Measurements from ENCODE around the gene FAM53A. TPM values are rescaled to one million over a fixed set of nuclear protein-coding genes. Genes with fewer than 3 reads are reported as not detected.

The FAM53A gene
- total RNA-seq, 2 donors from 2014 or later = 0.66 to 2.3 TPM

DNA sequence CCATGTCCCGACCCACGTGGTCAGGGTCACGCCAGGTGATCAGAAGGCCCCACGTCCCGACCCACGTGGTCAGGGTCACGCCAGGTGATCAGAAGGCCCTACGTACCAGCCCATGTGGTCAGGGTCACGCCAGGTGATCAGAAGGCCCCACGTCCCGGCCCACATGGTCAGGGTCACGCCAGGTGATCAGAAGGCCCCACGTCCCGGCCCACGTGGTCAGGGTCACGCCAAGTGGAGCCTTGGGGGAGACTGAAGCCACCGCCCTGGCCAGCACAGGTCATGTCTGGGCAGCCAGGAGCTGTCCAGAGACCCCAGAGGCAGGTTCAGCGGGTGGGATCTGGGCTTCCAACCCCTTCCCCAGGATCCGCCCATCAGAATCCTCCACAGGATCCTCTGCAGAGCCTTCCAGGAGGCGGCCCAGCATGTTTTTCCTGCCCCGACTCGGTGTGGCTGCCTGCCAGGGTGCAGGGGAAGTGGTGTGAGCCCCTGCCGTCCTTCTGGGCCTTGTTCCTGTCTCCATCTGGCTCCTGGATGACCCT, 58.4 kb downstream of the FAM53A start:
- DNase-seq = no peak
- WGBS, 2 donors = 83 to 94% methylated on average over 6 to 23 of the region's 23 CpGs
- TF ChIP-seq POLR2A (IDR thresholded peaks at IDR 0.05) = no peak
- TF ChIP-seq, protein P1, sequence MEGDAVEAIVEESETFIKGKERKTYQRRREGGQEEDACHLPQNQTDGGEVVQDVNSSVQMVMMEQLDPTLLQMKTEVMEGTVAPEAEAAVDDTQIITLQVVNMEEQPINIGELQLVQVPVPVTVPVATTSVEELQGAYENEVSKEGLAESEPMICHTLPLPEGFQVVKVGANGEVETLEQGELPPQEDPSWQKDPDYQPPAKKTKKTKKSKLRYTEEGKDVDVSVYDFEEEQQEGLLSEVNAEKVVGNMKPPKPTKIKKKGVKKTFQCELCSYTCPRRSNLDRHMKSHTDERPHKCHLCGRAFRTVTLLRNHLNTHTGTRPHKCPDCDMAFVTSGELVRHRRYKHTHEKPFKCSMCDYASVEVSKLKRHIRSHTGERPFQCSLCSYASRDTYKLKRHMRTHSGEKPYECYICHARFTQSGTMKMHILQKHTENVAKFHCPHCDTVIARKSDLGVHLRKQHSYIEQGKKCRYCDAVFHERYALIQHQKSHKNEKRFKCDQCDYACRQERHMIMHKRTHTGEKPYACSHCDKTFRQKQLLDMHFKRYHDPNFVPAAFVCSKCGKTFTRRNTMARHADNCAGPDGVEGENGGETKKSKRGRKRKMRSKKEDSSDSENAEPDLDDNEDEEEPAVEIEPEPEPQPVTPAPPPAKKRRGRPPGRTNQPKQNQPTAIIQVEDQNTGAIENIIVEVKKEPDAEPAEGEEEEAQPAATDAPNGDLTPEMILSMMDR (IDR thresholded peaks at IDR 0.05) = no peak
- Histone ChIP-seq H3K4me1 (no peaks in the 10 kb centered on the region), H3K4me3 (no peak overlapping the region), H3K27me3 (no peaks in the 10 kb centered on the region), H3K27ac (no peak overlapping the region), H3K9me3 (no peaks in the 10 kb centered on the region), H3K36me3 (replicated peaks in 1 of 2; ENCODE audit: insufficient read depth in 1 of 2, low read depth in 2 of 2) (no peaks in the 10 kb centered on the region)
- no peak for ATAC-seq
- intact Hi-C loops (cut with DNase I) = loop anchor here (10.0 kb wide), 1 partner anchor 271 kb away; no protein-coding TSS in a partner anchor

DNA sequence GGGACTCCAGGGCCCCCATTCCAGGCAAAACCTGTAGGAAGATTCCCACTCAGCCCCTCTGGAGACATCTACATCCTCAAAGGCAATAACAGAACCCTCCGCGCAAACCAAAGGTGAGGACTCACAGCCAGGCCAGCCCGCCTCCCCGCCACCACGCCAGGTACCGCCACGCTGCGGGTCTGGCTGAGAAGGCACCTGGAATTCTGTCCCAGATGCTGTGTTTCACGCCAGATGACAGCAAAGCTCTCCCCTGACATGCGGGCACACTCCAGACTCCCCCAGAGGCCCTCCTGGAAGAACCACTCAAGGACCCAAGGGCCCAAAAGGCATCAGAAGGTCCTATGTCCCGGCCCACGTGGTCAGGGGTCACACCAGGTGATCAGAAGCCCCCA, 59.6 kb downstream of the FAM53A start:
- intact Hi-C loops (cut with DNase I) = loop anchor here (10.0 kb wide), 1 partner anchor 270 kb away; no protein-coding TSS in a partner anchor
- TF ChIP-seq POLR2A (IDR thresholded peaks at IDR 0.05) = no peak
- TF ChIP-seq, protein P1 (IDR thresholded peaks at IDR 0.05) = no peak

GRCh38 chr4:1623821-1624518, 60.1 kb downstream of the FAM53A start:
- intact Hi-C loops (cut with DNase I) = loop anchor here (10.0 kb wide), 1 partner anchor 269 kb away; no protein-coding TSS in a partner anchor
- Histone ChIP-seq H3K4me1 (no peaks in the 10 kb centered on the region), H3K36me3 (replicated peaks in 1 of 2; ENCODE audit: insufficient read depth in 1 of 2, low read depth in 2 of 2) (no peaks in the 10 kb centered on the region), H3K27ac (no peak overlapping the region), H3K4me3 (no peak overlapping the region), H3K27me3 (no peaks in the 10 kb centered on the region), H3K9me3 (no peaks in the 10 kb centered on the region)
- DNase-seq (no peak), ATAC-seq (no peak)
- 92 to 95% methylated on average over 15 to 20 of the region's 21 CpGs for WGBS, 2 donors
- no peak for TF ChIP-seq POLR2A (IDR thresholded peaks at IDR 0.05)

More for the DNA sequence above, 59.6 kb downstream of the FAM53A start:
- Histone ChIP-seq H3K9me3 (no peaks in the 10 kb centered on the region), H3K4me3 (no peak overlapping the region), H3K27ac (no peak overlapping the region), H3K36me3 (replicated peaks in 1 of 2; ENCODE audit: insufficient read depth in 1 of 2, low read depth in 2 of 2) (no peaks in the 10 kb centered on the region), H3K4me1 (no peaks in the 10 kb centered on the region), H3K27me3 (no peaks in the 10 kb centered on the region)
- DNase-seq (no peak), ATAC-seq (no peak)
- WGBS, 2 donors = 91 to 96% methylated on average over 9 to 12 of the region's 12 CpGs

- Histone ChIP-seq H3K9me3 (no peaks in the 10 kb centered on the region), H3K36me3 (replicated peaks in 1 of 2; ENCODE audit: insufficient read depth in 1 of 2, low read depth in 2 of 2) (no peaks in the 10 kb centered on the region), H3K4me1 (no peaks in the 10 kb centered on the region), H3K27me3 (no peaks in the 10 kb centered on the region), H3K4me3 (no peak overlapping the region), H3K27ac (no peak overlapping the region)
- TF ChIP-seq, protein P1 (IDR thresholded peaks at IDR 0.05) = no peak
- TF ChIP-seq POLR2A (IDR thresholded peaks at IDR 0.05) = no peak
- DNase-seq = no peak
- WGBS, 2 donors = 86 to 93% methylated on average over 21 to 38 of the region's 38 CpGs
- intact Hi-C loops (cut with DNase I) = loop anchor here (10.0 kb wide), 1 partner anchor 269 kb away; no protein-coding TSS in a partner anchor
- ATAC-seq = no peak
These were observed 60.7 kb downstream of the FAM53A start for GRCh38 chr4:1623400-1623799.

DNA sequence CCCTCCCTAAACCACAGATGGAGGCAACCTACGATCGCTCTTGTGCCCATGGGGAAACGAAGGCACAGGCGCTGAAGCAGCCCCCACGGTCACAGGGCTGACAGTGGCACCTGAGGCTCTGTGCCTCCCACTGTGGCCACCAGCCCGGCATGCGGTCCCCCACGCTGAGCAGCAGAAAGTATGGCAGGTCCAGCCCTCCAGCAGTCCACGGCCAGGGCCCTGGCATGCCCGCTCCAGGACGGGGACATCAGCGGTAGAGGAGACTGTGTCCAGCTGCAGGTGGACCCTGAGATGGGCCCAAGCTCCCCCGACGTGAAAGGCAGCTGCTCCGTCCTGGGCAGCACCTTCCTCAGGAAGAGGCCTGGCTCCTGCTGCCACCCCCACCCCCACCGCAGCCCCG, 61.2 kb downstream of the FAM53A start:
- DNase-seq = no peak
- H3K4me1 ChIP-seq = no peaks in the 10 kb centered on the region
- no peaks in the 10 kb centered on the region for H3K27me3 ChIP-seq
- intact Hi-C loops (cut with DNase I) = loop anchor here (10.0 kb wide), 1 partner anchor 268 kb away; no protein-coding TSS in a partner anchor
- no peaks in the 10 kb centered on the region for H3K36me3 ChIP-seq (replicated peaks in 1 of 2; ENCODE audit: insufficient read depth in 1 of 2, low read depth in 2 of 2)
- H3K27ac ChIP-seq = no peak overlapping the region
- H3K9me3 ChIP-seq = peaks cover 0 to 1% (median 0%) of the 10 kb centered on the region in 3 donors
- no peak for ATAC-seq
- TF ChIP-seq POLR2A (IDR thresholded peaks at IDR 0.05) = no peak
- TF ChIP-seq, protein P1 (IDR thresholded peaks at IDR 0.05) = no peak
- H3K4me3 ChIP-seq = no peak overlapping the region
- 81% methylated on average over 17 of the region's 17 CpGs; no CpG with 5 or more reads in 1 of the 2 donors for WGBS, 2 donors
